ENCODE measurements around the gene IGSF21.

- TF ChIP-seq CTCF (IDR thresholded peaks at IDR 0.05) (no peak), POLR2A (IDR thresholded peaks at IDR 0.05) (no peak)
Measured at GRCh38 chr1:18343581-18343980, 236.0 kb downstream of the IGSF21 start.

Measured in tibial nerve (tissue), 3 donors.